Stimulated activated CD8-positive, alpha-beta memory T cell treated with anti-CD3 and anti-CD28 coated beads, Interleukin-15, amount 100 ng/mL, for 24 hours (primary cell): ENCODE measurements around the gene ZNF30.
"Not testable (repeated sequence)": the region's sequence is repeated elsewhere in the genome, so short reads cannot be mapped to it uniquely, and the experiment has no call there.

Experiments used
- DNase-seq: peaks from one replicate; pipeline ENCODE4 v3.0.0-alpha.2; 2020; ENCODE audit warnings: low read depth

The ZNF30 gene

GRCh38 chr19:34985249-34986022, 58.7 kb downstream of the ZNF30 start:
- no peak for DNase-seq

GRCh38 chr19:34988119-34988518, 61.4 kb downstream of the ZNF30 start:
- DNase-seq = no peak

DNA sequence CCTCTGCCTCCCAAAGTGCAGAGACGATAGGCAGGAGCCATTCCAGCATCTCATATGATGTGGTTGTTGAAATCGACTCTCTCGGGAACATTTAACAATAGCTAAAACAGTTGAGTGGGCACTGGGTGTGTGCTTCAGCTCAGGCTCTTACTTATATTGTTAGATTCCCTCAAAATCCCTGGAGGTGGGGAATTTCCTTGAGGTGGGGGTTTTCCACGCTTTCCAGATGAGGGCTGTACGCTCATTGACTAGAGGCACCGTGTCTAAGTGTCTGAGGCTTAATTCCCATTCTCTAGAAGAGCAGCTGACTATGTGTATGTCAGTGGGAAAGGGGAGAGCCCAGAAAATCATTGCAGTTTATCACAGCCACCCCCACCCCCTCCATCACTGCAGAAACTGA, 62.6 kb downstream of the ZNF30 start:
- DNase-seq = no peak

DNA sequence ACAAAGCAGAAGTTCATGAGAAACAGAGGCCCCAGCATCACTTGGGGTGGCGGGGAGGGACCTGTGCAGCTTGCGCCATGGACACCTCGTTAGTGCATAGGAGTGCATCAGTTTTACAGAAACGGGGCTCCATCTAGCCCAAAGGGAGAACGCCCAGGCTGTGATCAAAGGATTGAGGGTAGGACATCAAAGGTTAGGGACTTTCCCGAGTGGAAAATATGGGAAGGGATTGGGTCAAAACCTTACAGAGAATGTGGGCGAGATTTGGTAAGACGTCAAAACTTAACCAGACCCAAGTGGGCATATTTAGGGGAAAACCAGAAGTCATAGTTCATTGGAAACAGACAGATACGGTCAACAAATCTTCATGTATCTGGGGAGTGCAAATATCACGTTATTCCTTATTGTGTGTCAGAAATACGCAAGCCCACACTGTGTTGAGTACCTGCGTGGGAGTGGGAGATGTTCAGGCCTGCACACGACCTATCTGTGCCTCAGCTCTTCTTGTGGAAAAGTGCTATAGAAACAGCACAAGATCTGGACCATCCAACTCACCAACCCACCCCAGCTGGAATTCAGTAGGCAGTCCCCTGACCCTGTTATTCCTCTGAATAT, 64.0 kb downstream of the ZNF30 start:
- DNase-seq = no peak

GRCh38 chr19:34991542-34992333, 65.0 kb downstream of the ZNF30 start:
- no peak for DNase-seq

- DNase-seq = not testable (repeated sequence)
Observed at GRCh38 chr19:34992582-34992981, 65.9 kb downstream of the ZNF30 start.

- no peak for DNase-seq
Observed at GRCh38 chr19:34994286-34994642, 67.6 kb downstream of the ZNF30 start.
